Prostate gland (tissue), 2 donors: ENCODE measurements around the gene LRRC41. TPM values are rescaled to one million over a fixed set of nuclear protein-coding genes. Genes with fewer than 3 reads are reported as not detected.

Experiments
- DNase-seq: peaks from one replicate; pipeline ENCODE4 v3.0.0-alpha.2; 2019; ENCODE audit warnings: low spot score
- H3K27ac ChIP-seq, 2 donors: fragments of 200-600 bp; sonication (generic); 2 replicates each; pipeline ENCODE4 v1.5.1; 2017 to 2019
- H3K27me3 ChIP-seq: fragments of 200-600 bp; sonication (generic); replicated peaks from 2 replicates; pipeline ENCODE4 v1.5.1; 2019; ENCODE audit not compliant: insufficient read depth
- H3K36me3 ChIP-seq, 2 donors: fragments of 200-600 bp; sonication (generic); 1 replicate in 1 of 2; 2 replicates in 1 of 2; pipeline versions ENCODE4 v1.5.1 to v1.8.1; 2017 to 2019
- H3K4me1 ChIP-seq: fragments of 200-600 bp; sonication (generic); replicated peaks from 2 replicates; pipeline ENCODE4 v1.5.1; 2019
- H3K4me3 ChIP-seq, 2 donors: fragments of 200-600 bp; sonication (generic); 2 replicates each; pipeline ENCODE4 v1.5.1; 2017 to 2019
- H3K9me3 ChIP-seq: fragments of 200-600 bp; sonication (generic); 2 replicates; pipeline ENCODE4 v1.5.1; 2017
- CTCF ChIP-seq, 4 experiments: fragments of 200-600 bp in 2 of 4; fragments of 450-650 bp in 2 of 4; sonication (generic) in 2 of 4; IDR thresholded peaks; 1 replicate in 3 of 4; 2 replicates in 1 of 4; pipeline ENCODE4 v1.5.1; 2016 to 2019; ENCODE audit warnings: antibody characterized with exemption in 4 of 4, mild to moderate bottlenecking in 2 of 4, moderate library complexity in 2 of 4
- POLR2A ChIP-seq: fragments of 450-650 bp; IDR thresholded peaks from one replicate; pipeline ENCODE4 v1.6.1; 2016; ENCODE audit warnings: antibody characterized with exemption, mild to moderate bottlenecking
- POLR2AphosphoS5 ChIP-seq: sonication (generic); formaldehyde crosslinking; IDR thresholded peaks from one replicate; pipeline ENCODE4 v1.6.1; 2017; ENCODE audit warnings: antibody characterized with exemption
- WGBS: methylation state at CpG from one replicate; pipeline ENCODE4 v1.1.5; 2018; 5-methylcytosine and 5-hydroxymethylcytosine counted together
- intact Hi-C: fragments of 100-400 bp; cut with DNase I; formaldehyde crosslinking; loops from one replicate; pipeline ENCODE4 v1.14.2; 2022
- total RNA-seq, 2 donors: library from RNA; depleted of rRNA; stranded (reverse); fragments of >200 nt; gene quantifications; one replicate each; pipeline ENCODE4 v1.1.0, GENCODE V29; 2016

Gene LRRC41
- total RNA-seq, 2 donors from 2014 or later = 97.2 to 143 TPM

- no peaks in the 10 kb centered on the region for H3K4me1 ChIP-seq
- intact Hi-C loops = no loop called here
- TF ChIP-seq POLR2A (no peak), POLR2AphosphoS5 (no peak), CTCF (IDR thresholded peaks at IDR 0.05) (no peak)
- DNase-seq = no peak
- H3K4me3 ChIP-seq = no peak overlapping the region
- 83% methylated on average over 1 of the region's 1 CpG for WGBS
- H3K9me3 ChIP-seq = no peaks in the 10 kb centered on the region
- H3K27ac ChIP-seq = no peak overlapping the region
- H3K27me3 ChIP-seq = no peaks in the 10 kb centered on the region
- peaks cover 7 to 9% of the 10 kb centered on the region in 2 donors for H3K36me3 ChIP-seq
These were observed 14.8 kb downstream of the LRRC41 start for GRCh38 chr1:46288485-46289133.

GRCh38 chr1:46285730-46286477 lies 17.5 kb downstream of the LRRC41 start:
- TF ChIP-seq POLR2A (no peak), CTCF (IDR thresholded peaks at IDR 0.05) (no peak)
- Histone ChIP-seq H3K36me3 (peaks cover 7 to 9% of the 10 kb centered on the region in 2 donors), H3K4me3 (no peak overlapping the region), H3K9me3 (no peaks in the 10 kb centered on the region), H3K27me3 (no peaks in the 10 kb centered on the region), H3K27ac (no peak overlapping the region), H3K4me1 (no peaks in the 10 kb centered on the region)
- no peak for DNase-seq
- intact Hi-C loops = no loop called here
- 88% methylated on average over 26 of the region's 27 CpGs for WGBS

GRCh38 chr1:46284597-46285564 lies 18.5 kb downstream of the LRRC41 start:
- 80% methylated on average over 3 of the region's 3 CpGs for WGBS
- Histone ChIP-seq H3K9me3 (no peaks in the 10 kb centered on the region), H3K36me3 (peaks cover 7 to 12% of the 10 kb centered on the region in 2 donors), H3K27ac (no peak overlapping the region), H3K27me3 (no peaks in the 10 kb centered on the region), H3K4me1 (no peaks in the 10 kb centered on the region), H3K4me3 (no peak overlapping the region)
- DNase-seq = no peak
- TF ChIP-seq CTCF (IDR thresholded peaks at IDR 0.05) = no peak
- TF ChIP-seq POLR2A = no peak
- no peak for TF ChIP-seq POLR2AphosphoS5
- intact Hi-C loops = no loop called here

GRCh38 chr1:46284058-46284457 lies 19.4 kb downstream of the LRRC41 start:
- intact Hi-C loops = no loop called here
- Histone ChIP-seq H3K4me1 (no peaks in the 10 kb centered on the region), H3K27me3 (no peaks in the 10 kb centered on the region), H3K36me3 (peaks cover 7 to 13% of the 10 kb centered on the region in 2 donors), H3K27ac (no peak overlapping the region), H3K4me3 (no peak overlapping the region), H3K9me3 (no peaks in the 10 kb centered on the region)
- WGBS = 87% methylated on average over 1 of the region's 1 CpG
- TF ChIP-seq CTCF (IDR thresholded peaks at IDR 0.05) = no peak
- no peak for TF ChIP-seq POLR2A
- TF ChIP-seq POLR2AphosphoS5 = no peak
- DNase-seq = no peak
